ENCODE measurements around the gene DOC2A.

The DOC2A gene

DNA sequence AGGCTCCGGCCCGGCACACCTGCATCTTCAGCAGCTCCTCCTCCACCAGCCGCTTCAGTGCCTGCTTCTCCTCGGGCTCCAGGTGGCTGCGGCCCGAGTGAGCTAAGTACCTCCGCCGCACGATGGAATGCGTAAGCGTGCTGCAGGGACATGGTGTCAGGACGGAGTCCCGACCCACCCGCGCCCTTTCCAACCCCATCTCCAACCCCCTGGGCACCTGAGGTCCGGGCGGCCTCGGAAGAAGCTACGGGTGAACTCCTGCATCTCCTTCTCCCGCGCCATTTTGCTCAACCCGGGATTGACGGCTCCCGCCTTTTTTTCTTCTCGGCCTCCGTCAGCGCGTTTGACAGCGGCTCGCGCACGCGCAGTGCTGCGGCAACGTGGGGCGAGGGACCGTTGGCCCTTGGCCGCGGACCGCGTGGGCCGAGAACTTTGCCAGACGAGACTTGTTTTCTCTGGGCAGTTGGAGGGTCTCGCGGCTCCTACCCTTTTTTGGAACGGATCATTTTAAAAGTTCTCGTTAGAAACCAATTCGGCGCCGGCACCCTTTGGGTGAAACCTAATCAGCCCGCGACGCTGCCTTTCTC, 15.4 kb downstream of the DOC2A start, which contains the start of gene HIRIP3:
Gene HIRIP3, minus strand, starts transcription at position 294 of the 587 bp plus-strand sequence. Its CDS starts 12 bp downstream, at position 282.
- H3K4me3 ChIP-seq (ENCODE audit: low read depth, low read length) = peak within 1 kb of the TSS; percentile 67

GRCh38 chr16:29994600-29995323, 16.1 kb downstream of the DOC2A start:
- TF ChIP-seq CTCF (IDR thresholded peaks at IDR 0.05; ENCODE audit: borderline replicate concordance, insufficient read depth, low read depth, low read length) = no peak
- H3K4me3 ChIP-seq (ENCODE audit: low read depth, low read length) = peak overlapping the region; percentile 67

More for the DNA sequence above, 15.4 kb downstream of the DOC2A start, which contains the start of gene HIRIP3:
- TF ChIP-seq CTCF (IDR thresholded peaks at IDR 0.05; ENCODE audit: borderline replicate concordance, insufficient read depth, low read depth, low read length) = no peak

GRCh38 chr16:29993903-29994599, 16.8 kb downstream of the DOC2A start:
- no peak overlapping the region for H3K4me3 ChIP-seq (ENCODE audit: low read depth, low read length)
- TF ChIP-seq CTCF (IDR thresholded peaks at IDR 0.05; ENCODE audit: borderline replicate concordance, insufficient read depth, low read depth, low read length) = no peak

DNA sequence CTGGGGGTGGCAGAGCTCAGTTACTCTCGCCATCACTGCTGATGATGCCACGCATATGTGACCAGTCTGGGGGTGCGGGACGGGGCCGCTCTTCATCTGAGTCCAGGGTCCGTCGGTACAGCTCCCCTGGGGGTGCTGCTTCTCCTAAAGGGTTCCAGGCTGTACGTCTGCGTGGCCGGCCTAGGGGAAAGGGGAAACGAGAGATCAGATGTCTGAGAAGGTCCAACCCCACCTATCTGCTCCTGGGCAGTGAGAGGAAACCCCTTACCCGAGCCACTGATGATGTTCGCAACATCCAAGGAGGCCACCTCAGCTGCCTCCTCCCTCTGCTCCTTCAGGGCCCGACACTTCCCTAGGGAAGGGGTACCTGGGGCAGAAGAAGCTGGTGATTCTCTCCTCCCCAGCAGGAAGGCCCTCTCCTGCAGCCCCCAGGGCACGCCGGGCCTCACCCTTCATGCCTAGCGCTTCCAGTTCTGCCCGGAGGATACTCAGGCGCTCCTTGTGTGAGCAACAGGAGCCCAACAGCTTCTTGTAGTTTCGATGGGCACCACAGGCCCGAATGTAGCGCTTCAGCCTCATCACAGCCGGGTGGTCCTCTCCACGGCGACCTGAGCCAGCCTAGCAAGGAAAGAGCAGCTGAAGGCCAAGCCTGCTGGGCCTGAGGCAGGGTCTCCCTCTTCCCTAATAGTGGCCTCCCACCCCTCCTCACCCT, 17.5 kb downstream of the DOC2A start:
- H3K4me3 ChIP-seq (ENCODE audit: low read depth, low read length) = no peak overlapping the region
- no peak for TF ChIP-seq CTCF (IDR thresholded peaks at IDR 0.05; ENCODE audit: borderline replicate concordance, insufficient read depth, low read depth, low read length)

DNA sequence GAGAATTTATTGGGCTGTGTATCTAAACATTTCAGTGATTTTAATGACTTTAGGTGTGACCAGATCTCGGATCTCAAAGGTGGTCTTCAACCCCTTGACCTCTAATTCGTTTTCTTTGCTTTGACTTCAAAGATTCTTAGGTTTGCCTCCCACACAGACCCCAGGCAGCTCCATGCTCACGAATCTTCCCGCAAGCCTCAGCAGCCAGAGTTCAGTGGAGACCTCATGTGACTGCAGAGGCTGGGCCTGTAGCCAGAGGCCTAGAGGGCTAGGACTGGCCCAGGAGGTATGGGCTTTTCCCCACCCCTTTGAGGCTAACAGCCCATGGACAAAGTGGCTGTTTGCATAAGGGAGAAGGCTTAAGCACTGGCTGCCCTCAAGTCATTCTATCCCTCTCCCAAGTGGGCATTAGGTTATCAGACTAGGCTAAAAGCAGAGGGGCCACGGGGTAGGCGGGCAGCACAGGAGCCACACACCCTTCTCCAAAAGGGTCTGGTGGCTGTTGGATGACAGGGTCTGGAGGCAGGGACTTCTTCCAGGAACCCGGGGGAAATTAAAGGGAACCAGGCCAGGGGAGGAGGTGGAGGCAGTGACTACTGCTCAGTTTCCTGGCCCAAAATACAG, 18.4 kb downstream of the DOC2A start:
- TF ChIP-seq CTCF (IDR thresholded peaks at IDR 0.05; ENCODE audit: borderline replicate concordance, insufficient read depth, low read depth, low read length) = no peak
- no peak overlapping the region for H3K4me3 ChIP-seq (ENCODE audit: low read depth, low read length)

GRCh38 chr16:29991571-29991904, 19.3 kb downstream of the DOC2A start:
- no peak overlapping the region for H3K4me3 ChIP-seq (ENCODE audit: low read depth, low read length)
- no peak for TF ChIP-seq CTCF (IDR thresholded peaks at IDR 0.05; ENCODE audit: borderline replicate concordance, insufficient read depth, low read depth, low read length)

Data from GM12875 (cell line).